Activated CD4-positive, alpha-beta memory T cell treated with anti-CD3 and anti-CD28 coated beads for 36 hours (primary cell): Measurements from ENCODE around the gene PRKCD. TPM values are rescaled to one million over a fixed set of nuclear protein-coding genes. Genes with fewer than 3 reads are reported as not detected.

ENCODE experiments used
- CTCF ChIA-PET: fragments of 350-600 bp; sonication (Branson Sonifier 250); formaldehyde crosslinking; loops from one replicate; lab custom pipeline; 2021; ENCODE audit warnings: antibody characterized with exemption, inconsistent platforms; lab: Charles Lee
- POLR2A ChIA-PET: fragments of 350-600 bp; sonication (Branson Sonifier 250); formaldehyde crosslinking; loops from one replicate; lab custom pipeline; 2021; ENCODE audit warnings: antibody characterized with exemption; lab: Charles Lee
- DNase-seq: peaks from one replicate; pipeline ENCODE4 v3.0.0-alpha.2; 2020
- H3K27ac Mint-ChIP-seq: one replicate; pipeline ENCODE4 v1.8.0; 2021; ENCODE audit warnings: mixed read lengths
- H3K27me3 Mint-ChIP-seq: one replicate; pipeline ENCODE4 v1.8.0; 2021; ENCODE audit warnings: mixed read lengths
- H3K36me3 Mint-ChIP-seq: one replicate; pipeline ENCODE4 v1.8.0; 2021; ENCODE audit warnings: mixed read lengths
- H3K4me1 Mint-ChIP-seq: one replicate; pipeline ENCODE4 v1.8.0; 2021; ENCODE audit warnings: low read depth, mixed read lengths
- H3K4me3 Mint-ChIP-seq: one replicate; pipeline ENCODE4 v1.8.0; 2021; ENCODE audit warnings: mild to moderate bottlenecking, mixed read lengths
- H3K9me3 Mint-ChIP-seq: one replicate; pipeline ENCODE4 v1.8.0; 2021; ENCODE audit warnings: mixed read lengths
- intact Hi-C: fragments of 100-400 bp; cut with micrococcal nuclease; formaldehyde crosslinking; loops from one replicate; pipeline ENCODE4 v1.15.1; 2023
- total RNA-seq, 2 experiments: library from RNA; stranded (reverse); gene quantifications; one replicate each; pipeline ENCODE4 v1.2.3, GENCODE V29; 2021

PRKCD gene
- total RNA-seq, 2 experiments from 2014 or later: 23.8 to 25.9 TPM

DNA sequence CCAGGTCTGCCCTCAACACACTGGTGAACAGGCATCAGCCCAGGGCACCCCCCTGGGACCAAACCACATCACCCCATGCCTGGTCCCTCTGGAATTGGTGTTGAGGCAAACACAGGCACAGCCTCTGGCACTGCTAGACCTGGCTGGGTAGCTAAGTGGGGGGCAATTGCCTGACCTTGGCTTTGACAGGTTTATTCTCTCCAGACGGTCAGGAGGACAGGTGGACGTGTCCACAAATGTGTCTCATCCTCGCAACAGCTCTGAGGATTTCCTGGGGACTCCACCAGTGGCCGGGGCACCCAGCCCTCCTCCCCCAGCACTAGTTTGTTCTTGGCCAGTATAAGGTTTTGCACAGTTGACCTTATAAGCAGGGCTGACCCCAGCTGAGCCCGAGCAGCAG is 63.5 kb downstream of the PRKCD start:
- no peak for DNase-seq
- Mint-ChIP-seq H3K27ac (no peak overlapping the region), H3K36me3 (peaks cover 37% of the 10 kb centered on the region), H3K4me1 (no peaks in the 10 kb centered on the region), H3K27me3 (no peaks in the 10 kb centered on the region), H3K9me3 (no peaks in the 10 kb centered on the region), H3K4me3 (no peak overlapping the region)
- CTCF ChIA-PET: interaction anchor here (0.9 to 1.1 kb wide), 2 partner anchors 10 to 90 kb away, joined by 3 read pairs; no protein-coding TSS in a partner anchor
- POLR2A ChIA-PET: no interaction called here
- intact Hi-C loops: loop anchor here (5.0 to 10.0 kb wide), 3 partner anchors 63 to 288 kb away; no protein-coding TSS in a partner anchor

DNA sequence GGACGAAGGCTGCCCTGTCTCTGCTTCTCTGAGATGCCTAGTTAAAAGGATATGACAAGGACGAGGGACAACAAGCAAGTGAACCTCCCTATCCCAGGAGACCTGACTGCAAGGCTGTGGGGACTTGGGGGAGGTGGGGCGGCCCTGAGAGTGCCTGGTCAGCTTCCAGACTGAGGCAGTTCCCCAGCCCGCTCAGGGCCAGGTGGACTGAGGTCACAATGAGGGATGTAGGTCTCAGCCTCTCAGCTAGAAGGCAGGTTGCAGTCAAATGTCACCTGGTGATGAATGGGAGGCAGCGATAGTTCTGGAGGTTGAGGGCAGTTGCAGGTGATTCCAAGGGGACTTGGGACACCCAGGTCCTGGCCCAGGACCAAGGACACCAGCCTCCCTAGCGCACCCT is 64.2 kb downstream of the PRKCD start:
- H3K36me3 Mint-ChIP-seq: peaks cover 41% of the 10 kb centered on the region
- no peak for DNase-seq
- H3K4me1 Mint-ChIP-seq: no peaks in the 10 kb centered on the region
- H3K9me3 Mint-ChIP-seq: no peaks in the 10 kb centered on the region
- POLR2A ChIA-PET: no interaction called here
- no peaks in the 10 kb centered on the region for H3K27me3 Mint-ChIP-seq
- CTCF ChIA-PET: no interaction called here
- no peak overlapping the region for H3K4me3 Mint-ChIP-seq
- H3K27ac Mint-ChIP-seq: no peak overlapping the region
- intact Hi-C loops: loop anchor here (10.0 kb wide), 1 partner anchor 130 kb away; no protein-coding TSS in a partner anchor

DNA sequence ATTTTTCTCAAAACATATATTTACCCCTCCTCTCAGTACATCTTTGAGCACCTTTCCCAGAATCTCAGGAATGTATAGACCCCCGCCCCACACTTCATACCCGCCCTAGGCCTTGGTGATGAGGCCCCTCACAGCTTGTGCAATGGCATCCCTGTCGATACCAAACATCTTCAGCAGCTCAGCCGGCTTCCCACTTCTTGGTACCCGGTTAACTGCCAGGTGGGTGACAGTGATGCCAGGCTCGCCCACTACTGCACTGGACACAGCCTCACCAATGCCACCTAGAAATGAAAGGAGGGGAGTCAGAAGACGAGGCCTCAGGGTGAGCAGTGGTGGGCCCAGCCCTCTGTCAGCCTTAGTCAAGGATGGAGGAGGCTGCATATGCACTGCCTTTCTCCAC is 64.6 kb downstream of the PRKCD start:
- ChIA-PET CTCF (no interaction called here), POLR2A (no interaction called here)
- no peak overlapping the region for H3K4me3 Mint-ChIP-seq
- no peak overlapping the region for H3K27ac Mint-ChIP-seq
- no peak for DNase-seq
- intact Hi-C loops: loop anchor here (10.0 kb wide), 1 partner anchor 129 kb away; no protein-coding TSS in a partner anchor
- no peaks in the 10 kb centered on the region for H3K27me3 Mint-ChIP-seq
- no peaks in the 10 kb centered on the region for H3K9me3 Mint-ChIP-seq
- peaks cover 41% of the 10 kb centered on the region for H3K36me3 Mint-ChIP-seq
- H3K4me1 Mint-ChIP-seq: no peaks in the 10 kb centered on the region

DNA sequence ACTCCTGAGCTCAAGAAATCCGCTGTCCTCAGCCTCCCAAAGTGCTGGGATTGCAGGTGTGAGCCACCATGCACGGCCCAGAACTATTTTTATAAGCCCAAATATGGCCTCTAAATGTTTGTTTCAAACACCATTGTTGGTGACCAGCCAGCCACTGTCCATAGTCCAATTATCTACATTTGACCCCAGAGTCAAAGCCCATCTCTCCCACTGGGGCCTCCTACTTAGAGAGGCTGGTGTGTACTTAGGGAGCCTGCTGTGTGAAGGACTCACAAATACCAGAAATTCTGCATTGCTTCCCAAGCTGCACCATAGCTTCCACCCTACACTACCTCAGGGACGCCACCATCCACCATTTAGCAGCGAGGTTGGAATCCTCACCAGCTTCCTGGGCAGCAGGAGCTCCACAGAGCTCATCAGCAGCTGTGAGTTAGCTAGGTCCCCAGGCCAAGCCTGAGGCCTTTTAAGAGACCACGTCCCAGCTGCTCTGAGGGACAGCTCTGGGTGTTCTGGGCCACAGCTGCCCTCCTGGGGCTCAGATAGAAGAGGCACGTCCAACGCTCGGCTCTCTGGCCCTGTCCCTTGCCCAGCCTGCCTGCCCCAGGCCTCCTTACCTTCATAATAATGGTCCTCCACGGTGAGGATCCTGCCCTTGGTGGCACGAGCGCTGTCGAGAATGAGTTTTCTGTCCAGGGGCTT is 65.3 kb downstream of the PRKCD start:
- Mint-ChIP-seq H3K9me3 (no peaks in the 10 kb centered on the region), H3K27me3 (no peaks in the 10 kb centered on the region), H3K4me1 (no peaks in the 10 kb centered on the region), H3K4me3 (no peak overlapping the region), H3K36me3 (peaks cover 41% of the 10 kb centered on the region), H3K27ac (no peak overlapping the region)
- POLR2A ChIA-PET: no interaction called here
- intact Hi-C loops: loop anchor here (10.0 kb wide), 1 partner anchor 129 kb away; no protein-coding TSS in a partner anchor
- no peak for DNase-seq
- CTCF ChIA-PET: interaction anchor here (0.9 to 1.0 kb wide), 2 partner anchors 10 to 92 kb away, joined by 3 read pairs; no protein-coding TSS in a partner anchor

DNA sequence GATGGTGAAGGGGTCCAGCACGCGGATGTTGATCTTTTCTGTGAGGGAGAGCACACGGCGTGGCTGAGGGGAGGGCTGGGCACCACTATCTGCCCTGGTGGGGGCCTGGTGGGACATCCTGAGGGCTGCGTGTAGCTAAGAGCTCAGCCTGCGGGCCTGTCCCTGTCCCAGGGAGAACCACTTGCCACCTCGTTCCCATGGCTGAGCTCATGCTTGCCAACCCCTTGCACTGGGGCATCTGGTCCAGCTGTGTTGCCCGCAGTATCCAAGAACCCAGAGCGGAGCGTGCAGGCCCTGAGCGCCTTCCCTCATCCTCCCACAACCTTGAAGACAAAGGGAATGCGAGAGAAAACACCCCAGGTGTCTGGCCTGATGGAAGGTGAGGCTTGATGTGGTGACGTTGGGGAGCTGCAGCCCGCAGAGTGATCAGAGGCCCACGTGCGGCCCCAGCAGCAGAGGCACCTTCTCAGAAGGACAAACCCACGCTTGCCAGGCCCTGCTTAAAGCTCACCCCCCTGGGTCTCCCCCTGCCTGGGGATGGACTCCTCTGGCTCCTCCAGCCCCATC is 65.9 kb downstream of the PRKCD start:
- no peaks in the 10 kb centered on the region for H3K27me3 Mint-ChIP-seq
- H3K36me3 Mint-ChIP-seq: peaks cover 43% of the 10 kb centered on the region
- no peak for DNase-seq
- no peak overlapping the region for H3K27ac Mint-ChIP-seq
- ChIA-PET CTCF (interaction anchor here (0.9 to 1.0 kb wide), 2 partner anchors 11 to 92 kb away, joined by 3 read pairs; no protein-coding TSS in a partner anchor), POLR2A (no interaction called here)
- H3K9me3 Mint-ChIP-seq: no peaks in the 10 kb centered on the region
- H3K4me1 Mint-ChIP-seq: no peaks in the 10 kb centered on the region
- intact Hi-C loops: loop anchor here (10.0 kb wide), 1 partner anchor 128 kb away; no protein-coding TSS in a partner anchor
- H3K4me3 Mint-ChIP-seq: no peak overlapping the region

DNA sequence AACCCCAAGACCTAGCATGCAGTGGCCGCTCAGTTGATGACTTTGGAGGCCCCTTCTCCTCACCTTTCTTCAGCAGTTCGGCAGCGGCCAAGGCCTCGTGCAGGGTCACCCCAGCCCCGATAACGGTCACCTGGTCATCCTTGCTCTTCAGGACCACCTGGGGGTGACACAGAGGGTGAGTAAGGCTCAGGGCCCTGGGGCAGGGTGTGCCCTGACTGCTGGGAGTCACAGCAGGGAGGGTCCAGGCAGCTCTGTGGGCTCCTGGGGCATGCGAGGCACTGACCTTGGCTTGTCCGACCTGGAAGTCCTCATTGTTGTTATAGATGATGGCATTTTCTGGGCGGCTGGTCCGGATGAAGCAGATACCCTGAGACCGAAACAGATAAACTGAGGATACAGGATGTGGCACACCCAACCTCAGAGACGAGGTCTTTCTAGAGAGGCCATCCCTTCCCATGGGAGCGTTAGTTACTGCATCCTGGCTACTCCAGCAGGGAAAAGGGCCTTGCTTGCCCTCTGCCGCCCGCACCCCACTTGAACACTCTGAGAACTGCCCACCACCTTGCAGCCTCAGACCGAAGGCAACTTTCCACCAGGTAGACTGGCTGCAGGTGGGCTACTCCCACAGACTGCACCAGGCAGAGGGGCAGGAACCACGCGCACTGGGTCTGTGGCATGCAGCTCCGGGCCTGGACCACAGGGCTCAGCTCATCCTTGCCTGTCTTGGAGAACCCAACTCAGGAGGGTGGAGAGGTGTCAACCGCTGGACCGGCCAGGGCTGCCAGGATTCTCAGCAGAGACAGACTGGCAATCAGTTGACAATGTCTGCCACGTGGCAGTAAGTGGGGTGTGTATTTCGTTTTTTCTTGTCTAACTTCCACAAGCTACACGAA is 67.2 kb downstream of the PRKCD start:
- Mint-ChIP-seq H3K36me3 (peaks cover 43% of the 10 kb centered on the region), H3K4me1 (no peaks in the 10 kb centered on the region), H3K27me3 (no peaks in the 10 kb centered on the region), H3K9me3 (no peaks in the 10 kb centered on the region), H3K27ac (no peak overlapping the region), H3K4me3 (no peak overlapping the region)
- POLR2A ChIA-PET: no interaction called here
- DNase-seq: no peak
- CTCF ChIA-PET: no interaction called here
- intact Hi-C loops: loop anchor here (10.0 kb wide), 1 partner anchor 127 kb away; no protein-coding TSS in a partner anchor

DNA sequence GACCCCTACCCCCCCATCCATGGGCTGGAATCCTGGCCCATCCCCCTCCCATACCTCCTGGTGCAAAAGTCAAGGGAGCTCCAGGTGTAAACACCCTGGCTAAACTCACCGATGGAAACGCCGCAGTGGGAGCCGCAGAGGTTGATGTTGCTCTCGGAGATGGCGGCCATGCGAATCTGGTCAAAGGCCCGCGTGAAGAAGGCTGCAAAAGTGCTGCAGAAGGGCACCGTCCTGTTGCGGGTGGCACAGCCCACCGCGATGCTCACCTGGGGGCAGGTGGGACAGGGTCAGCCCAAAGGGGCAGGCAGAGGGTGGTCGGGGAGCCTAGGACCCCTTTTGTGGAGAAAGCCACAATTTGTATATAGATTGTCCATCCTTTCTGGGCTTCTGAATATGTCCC is 68.2 kb downstream of the PRKCD start:
- no peak overlapping the region for H3K4me3 Mint-ChIP-seq
- H3K9me3 Mint-ChIP-seq: no peaks in the 10 kb centered on the region
- peaks cover 42% of the 10 kb centered on the region for H3K36me3 Mint-ChIP-seq
- DNase-seq: no peak
- H3K27ac Mint-ChIP-seq: no peak overlapping the region
- ChIA-PET POLR2A (no interaction called here), CTCF (no interaction called here)
- no peaks in the 10 kb centered on the region for H3K27me3 Mint-ChIP-seq
- H3K4me1 Mint-ChIP-seq: no peaks in the 10 kb centered on the region
- intact Hi-C loops: loop anchor here (10.0 kb wide), 1 partner anchor 126 kb away; no protein-coding TSS in a partner anchor

DNA sequence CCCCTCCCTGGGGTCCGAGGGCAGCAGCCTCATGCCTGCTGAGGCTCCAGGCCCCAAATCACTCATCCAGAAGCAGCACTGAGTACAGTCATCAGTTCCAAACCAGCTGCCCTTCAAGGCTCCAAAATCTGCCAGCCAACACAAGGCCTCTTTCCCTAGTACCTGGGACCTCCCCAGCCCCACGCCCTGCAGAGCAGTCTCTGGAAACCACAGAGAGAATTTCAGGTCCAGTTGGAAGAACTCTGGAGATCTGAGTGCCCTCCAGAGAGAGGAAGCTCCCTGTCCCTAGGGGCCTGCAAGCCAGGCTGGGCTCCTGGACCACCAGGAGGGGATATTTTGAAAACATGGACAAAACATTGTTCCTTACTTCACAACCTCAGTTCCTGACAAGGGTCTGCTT is 68.6 kb downstream of the PRKCD start:
- Mint-ChIP-seq H3K27ac (no peak overlapping the region), H3K9me3 (no peaks in the 10 kb centered on the region), H3K4me1 (no peaks in the 10 kb centered on the region), H3K36me3 (peaks cover 42% of the 10 kb centered on the region), H3K4me3 (no peak overlapping the region), H3K27me3 (no peaks in the 10 kb centered on the region)
- ChIA-PET CTCF (no interaction called here), POLR2A (no interaction called here)
- intact Hi-C loops: loop anchor here (10.0 kb wide), 1 partner anchor 125 kb away; no protein-coding TSS in a partner anchor
- no peak for DNase-seq

DNA sequence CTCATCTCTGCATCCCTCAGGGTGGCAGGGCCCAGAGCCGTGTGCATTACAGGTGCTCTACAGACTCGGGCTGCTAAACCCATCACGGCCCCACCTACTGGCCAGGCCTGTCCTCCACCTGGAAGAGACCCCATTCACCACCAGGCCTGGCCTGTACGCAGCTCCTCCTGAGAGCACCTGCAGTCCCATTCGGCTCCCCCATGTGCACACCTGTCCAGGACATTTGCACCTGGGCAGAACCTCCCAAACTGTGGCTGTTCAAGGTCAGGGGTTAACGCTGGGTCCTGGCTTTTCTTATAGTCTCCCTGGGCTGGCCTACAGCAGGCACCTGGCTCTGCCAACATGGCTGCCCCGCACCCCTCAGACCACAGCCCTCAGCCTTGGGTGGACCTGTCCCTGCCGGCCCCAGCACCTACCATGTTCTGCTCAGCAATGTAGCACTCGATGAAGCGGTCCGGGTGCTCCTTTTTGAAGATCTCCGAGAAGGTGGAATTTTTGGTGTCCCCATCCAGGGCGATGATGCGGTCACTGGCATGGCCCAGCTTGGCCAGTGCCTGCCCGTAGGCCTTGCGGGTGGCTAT is 69.1 kb downstream of the PRKCD start:
- intact Hi-C loops: no loop called here
- CTCF ChIA-PET: interaction anchor here (1.5 kb wide), 1 partner anchor 10 kb away, joined by 8 read pairs; no protein-coding TSS in a partner anchor
- H3K4me1 Mint-ChIP-seq: no peaks in the 10 kb centered on the region
- DNase-seq: no peak
- H3K9me3 Mint-ChIP-seq: no peaks in the 10 kb centered on the region
- H3K4me3 Mint-ChIP-seq: no peak overlapping the region
- H3K27ac Mint-ChIP-seq: no peak overlapping the region
- POLR2A ChIA-PET: no interaction called here
- H3K27me3 Mint-ChIP-seq: no peaks in the 10 kb centered on the region
- H3K36me3 Mint-ChIP-seq: peaks cover 42% of the 10 kb centered on the region

DNA sequence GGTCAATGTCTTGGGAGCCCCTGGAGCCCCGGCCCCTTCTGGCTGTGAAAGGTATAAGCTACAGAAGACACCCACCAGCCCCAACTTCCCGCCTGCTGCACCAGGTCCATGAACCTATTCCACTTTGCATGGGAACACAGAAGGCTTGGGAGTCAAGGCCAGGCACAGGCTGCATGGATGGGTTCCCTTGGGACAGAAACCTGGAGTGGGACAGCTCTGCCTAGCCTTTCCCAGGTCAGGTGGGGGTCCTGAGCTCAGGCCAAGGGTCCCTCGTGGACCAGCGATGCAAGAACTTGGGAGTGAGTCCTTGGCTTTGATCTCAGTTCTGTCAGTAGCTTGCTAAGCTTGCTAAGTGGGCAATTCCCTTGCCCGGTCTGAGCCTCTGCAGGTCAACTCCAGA is 69.8 kb downstream of the PRKCD start:
- ChIA-PET POLR2A (no interaction called here), CTCF (interaction anchor here (0.9 to 1.5 kb wide), 3 partner anchors 9 to 18 kb away, joined by 3 to 8 read pairs (median 4); no protein-coding TSS in a partner anchor)
- Mint-ChIP-seq H3K9me3 (no peaks in the 10 kb centered on the region), H3K27ac (no peak overlapping the region), H3K4me3 (no peak overlapping the region), H3K27me3 (no peaks in the 10 kb centered on the region), H3K36me3 (peaks cover 39% of the 10 kb centered on the region), H3K4me1 (no peaks in the 10 kb centered on the region)
- no peak for DNase-seq
- intact Hi-C loops: no loop called here
